ENCODE data around the gene CSGALNACT2.

DNA sequence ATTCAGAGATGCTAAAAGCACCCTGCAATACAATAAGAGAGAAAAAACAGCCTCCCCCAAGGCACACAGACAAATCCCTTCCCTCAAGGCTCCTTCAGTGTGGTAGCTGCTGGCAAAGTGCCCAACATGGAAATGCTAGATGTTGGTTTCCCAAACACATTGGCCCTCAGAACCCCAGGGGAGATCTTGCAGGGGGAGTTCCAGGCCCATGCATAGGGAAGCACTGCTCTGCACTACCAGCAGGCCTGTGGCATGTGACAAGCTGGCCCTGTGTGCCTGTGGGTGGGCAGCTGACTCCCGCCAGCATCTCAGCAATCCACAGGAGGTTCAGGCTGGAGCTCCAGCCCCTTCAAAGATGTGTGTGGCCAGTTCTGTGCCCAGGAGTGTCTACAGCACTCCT lies 16.8 kb upstream of the CSGALNACT2 start:
- TF ChIP-seq, protein P1, sequence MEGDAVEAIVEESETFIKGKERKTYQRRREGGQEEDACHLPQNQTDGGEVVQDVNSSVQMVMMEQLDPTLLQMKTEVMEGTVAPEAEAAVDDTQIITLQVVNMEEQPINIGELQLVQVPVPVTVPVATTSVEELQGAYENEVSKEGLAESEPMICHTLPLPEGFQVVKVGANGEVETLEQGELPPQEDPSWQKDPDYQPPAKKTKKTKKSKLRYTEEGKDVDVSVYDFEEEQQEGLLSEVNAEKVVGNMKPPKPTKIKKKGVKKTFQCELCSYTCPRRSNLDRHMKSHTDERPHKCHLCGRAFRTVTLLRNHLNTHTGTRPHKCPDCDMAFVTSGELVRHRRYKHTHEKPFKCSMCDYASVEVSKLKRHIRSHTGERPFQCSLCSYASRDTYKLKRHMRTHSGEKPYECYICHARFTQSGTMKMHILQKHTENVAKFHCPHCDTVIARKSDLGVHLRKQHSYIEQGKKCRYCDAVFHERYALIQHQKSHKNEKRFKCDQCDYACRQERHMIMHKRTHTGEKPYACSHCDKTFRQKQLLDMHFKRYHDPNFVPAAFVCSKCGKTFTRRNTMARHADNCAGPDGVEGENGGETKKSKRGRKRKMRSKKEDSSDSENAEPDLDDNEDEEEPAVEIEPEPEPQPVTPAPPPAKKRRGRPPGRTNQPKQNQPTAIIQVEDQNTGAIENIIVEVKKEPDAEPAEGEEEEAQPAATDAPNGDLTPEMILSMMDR (IDR thresholded peaks at IDR 0.05; ENCODE audit: insufficient read depth, low read length, poor library complexity, severe bottlenecking) = no peak
- no peak for TF ChIP-seq EZH2phosphoT487 (conservative IDR thresholded peaks at IDR 0.05; ENCODE audit: low read length)

Data from SU-DHL-6 (cell line).